ENCODE results near the gene RUNX1.

DNA sequence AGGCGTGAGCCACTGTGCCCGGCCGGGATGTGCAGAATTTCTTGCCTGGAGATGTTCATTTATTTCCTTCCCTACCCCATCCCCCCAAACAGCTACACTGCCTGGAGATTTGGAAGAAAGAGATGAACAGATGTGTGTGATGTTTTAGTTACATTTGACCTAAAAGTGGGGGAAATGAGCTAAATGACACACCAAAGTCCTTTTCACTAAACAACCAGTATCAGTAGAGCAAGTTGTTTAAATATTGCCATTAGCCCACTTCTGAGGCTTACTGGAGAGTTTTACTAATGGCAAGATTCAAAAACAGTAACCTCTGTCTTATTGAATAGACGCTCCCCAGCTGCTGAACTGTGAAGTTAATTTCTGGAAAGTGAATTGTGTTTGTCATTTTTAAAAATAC is 100.1 kb downstream of the RUNX1 start:
- TF ChIP-seq, protein P1, sequence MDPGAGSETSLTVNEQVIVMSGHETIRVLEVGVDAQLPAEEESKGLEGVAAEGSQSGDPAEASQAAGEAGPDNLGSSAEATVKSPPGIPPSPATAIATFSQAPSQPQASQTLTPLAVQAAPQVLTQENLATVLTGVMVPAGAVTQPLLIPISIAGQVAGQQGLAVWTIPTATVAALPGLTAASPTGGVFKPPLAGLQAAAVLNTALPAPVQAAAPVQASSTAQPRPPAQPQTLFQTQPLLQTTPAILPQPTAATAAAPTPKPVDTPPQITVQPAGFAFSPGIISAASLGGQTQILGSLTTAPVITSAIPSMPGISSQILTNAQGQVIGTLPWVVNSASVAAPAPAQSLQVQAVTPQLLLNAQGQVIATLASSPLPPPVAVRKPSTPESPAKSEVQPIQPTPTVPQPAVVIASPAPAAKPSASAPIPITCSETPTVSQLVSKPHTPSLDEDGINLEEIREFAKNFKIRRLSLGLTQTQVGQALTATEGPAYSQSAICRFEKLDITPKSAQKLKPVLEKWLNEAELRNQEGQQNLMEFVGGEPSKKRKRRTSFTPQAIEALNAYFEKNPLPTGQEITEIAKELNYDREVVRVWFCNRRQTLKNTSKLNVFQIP (CRISPR knock-in tag; IDR thresholded peaks at IDR 0.05; ENCODE audit: borderline replicate concordance, low read depth), result no peak
- TF ChIP-seq ZNF70 (CRISPR knock-in tag; IDR thresholded peaks at IDR 0.05) (no peak), SNAI2 (CRISPR knock-in tag; IDR thresholded peaks at IDR 0.05) (no peak), ZNF8 (CRISPR knock-in tag; IDR thresholded peaks at IDR 0.05) (no peak)
- TF ChIP-seq, protein P2, sequence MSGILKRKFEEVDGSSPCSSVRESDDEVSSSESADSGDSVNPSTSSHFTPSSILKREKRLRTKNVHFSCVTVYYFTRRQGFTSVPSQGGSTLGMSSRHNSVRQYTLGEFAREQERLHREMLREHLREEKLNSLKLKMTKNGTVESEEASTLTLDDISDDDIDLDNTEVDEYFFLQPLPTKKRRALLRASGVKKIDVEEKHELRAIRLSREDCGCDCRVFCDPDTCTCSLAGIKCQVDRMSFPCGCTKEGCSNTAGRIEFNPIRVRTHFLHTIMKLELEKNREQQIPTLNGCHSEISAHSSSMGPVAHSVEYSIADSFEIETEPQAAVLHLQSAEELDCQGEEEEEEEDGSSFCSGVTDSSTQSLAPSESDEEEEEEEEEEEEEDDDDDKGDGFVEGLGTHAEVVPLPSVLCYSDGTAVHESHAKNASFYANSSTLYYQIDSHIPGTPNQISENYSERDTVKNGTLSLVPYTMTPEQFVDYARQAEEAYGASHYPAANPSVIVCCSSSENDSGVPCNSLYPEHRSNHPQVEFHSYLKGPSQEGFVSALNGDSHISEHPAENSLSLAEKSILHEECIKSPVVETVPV (CRISPR knock-in tag; IDR thresholded peaks at IDR 0.05), result no peak

All from SK-N-SH treated with all-trans-retinoic acid at 6 μM for 48 hours (cell line).